Gastroesophageal sphincter (tissue), 3 donors: ENCODE results near the gene CACNA1E.

Experiments
- EP300 ChIP-seq: sonication (generic); formaldehyde crosslinking; IDR thresholded peaks from one replicate; pipeline ENCODE4 v1.6.1; 2017; ENCODE audit warnings: antibody characterized with exemption, mild to moderate bottlenecking
- POLR2AphosphoS5 ChIP-seq: sonication (generic); formaldehyde crosslinking; IDR thresholded peaks from one replicate; pipeline ENCODE4 v1.6.1; 2017; ENCODE audit warnings: antibody characterized with exemption
- TF ChIP-seq, protein P1 (sequence below), 4 experiments: fragments of 200-600 bp in 2 of 4; fragments of 450-650 bp in 2 of 4; sonication (generic) in 1 of 4; IDR thresholded peaks; one replicate each; pipeline ENCODE4 v1.5.1; 2017 to 2019; ENCODE audit warnings: antibody characterized with exemption in 4 of 4, mild to moderate bottlenecking in 2 of 4, moderate library complexity in 2 of 4

- TF ChIP-seq, protein P1, sequence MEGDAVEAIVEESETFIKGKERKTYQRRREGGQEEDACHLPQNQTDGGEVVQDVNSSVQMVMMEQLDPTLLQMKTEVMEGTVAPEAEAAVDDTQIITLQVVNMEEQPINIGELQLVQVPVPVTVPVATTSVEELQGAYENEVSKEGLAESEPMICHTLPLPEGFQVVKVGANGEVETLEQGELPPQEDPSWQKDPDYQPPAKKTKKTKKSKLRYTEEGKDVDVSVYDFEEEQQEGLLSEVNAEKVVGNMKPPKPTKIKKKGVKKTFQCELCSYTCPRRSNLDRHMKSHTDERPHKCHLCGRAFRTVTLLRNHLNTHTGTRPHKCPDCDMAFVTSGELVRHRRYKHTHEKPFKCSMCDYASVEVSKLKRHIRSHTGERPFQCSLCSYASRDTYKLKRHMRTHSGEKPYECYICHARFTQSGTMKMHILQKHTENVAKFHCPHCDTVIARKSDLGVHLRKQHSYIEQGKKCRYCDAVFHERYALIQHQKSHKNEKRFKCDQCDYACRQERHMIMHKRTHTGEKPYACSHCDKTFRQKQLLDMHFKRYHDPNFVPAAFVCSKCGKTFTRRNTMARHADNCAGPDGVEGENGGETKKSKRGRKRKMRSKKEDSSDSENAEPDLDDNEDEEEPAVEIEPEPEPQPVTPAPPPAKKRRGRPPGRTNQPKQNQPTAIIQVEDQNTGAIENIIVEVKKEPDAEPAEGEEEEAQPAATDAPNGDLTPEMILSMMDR (IDR thresholded peaks at IDR 0.05), result no peak
- TF ChIP-seq POLR2AphosphoS5 (no peak), EP300 (no peak)
These were observed 372.1 kb downstream of the CACNA1E start for GRCh38 chr1:181855380-181855779.
